ENCODE measurements around the gene DLG2.

- TF ChIP-seq, protein P1, sequence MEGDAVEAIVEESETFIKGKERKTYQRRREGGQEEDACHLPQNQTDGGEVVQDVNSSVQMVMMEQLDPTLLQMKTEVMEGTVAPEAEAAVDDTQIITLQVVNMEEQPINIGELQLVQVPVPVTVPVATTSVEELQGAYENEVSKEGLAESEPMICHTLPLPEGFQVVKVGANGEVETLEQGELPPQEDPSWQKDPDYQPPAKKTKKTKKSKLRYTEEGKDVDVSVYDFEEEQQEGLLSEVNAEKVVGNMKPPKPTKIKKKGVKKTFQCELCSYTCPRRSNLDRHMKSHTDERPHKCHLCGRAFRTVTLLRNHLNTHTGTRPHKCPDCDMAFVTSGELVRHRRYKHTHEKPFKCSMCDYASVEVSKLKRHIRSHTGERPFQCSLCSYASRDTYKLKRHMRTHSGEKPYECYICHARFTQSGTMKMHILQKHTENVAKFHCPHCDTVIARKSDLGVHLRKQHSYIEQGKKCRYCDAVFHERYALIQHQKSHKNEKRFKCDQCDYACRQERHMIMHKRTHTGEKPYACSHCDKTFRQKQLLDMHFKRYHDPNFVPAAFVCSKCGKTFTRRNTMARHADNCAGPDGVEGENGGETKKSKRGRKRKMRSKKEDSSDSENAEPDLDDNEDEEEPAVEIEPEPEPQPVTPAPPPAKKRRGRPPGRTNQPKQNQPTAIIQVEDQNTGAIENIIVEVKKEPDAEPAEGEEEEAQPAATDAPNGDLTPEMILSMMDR (IDR thresholded peaks at IDR 0.05; ENCODE audit: low read length), result no peak
- no peak for TF ChIP-seq EZH2 (optimal IDR thresholded peaks at IDR 0.05; ENCODE audit: low read depth, low read length)
- no peak for TF ChIP-seq EZH2phosphoT487 (IDR thresholded peaks at IDR 0.05; ENCODE audit: low read length)
Observed at GRCh38 chr11:83852775-83853442, 1774.2 kb downstream of the DLG2 start.

Measured in MM.1S (cell line).